ENCODE measurements around the gene COPG2.
"Not testable (repeated sequence)": the region's sequence is repeated elsewhere in the genome, so short reads cannot be mapped to it uniquely, and the experiment has no call there.

- TF ChIP-seq POLR2A, CTCF (IDR thresholded peaks at IDR 0.05): not testable (repeated sequence)
Observed at GRCh38 chr7:130585932-130586331, 82.6 kb downstream of the COPG2 start.
